A204.1 (cell line): ENCODE data around the gene PCCA.
"Not testable (repeated sequence)": the region's sequence is repeated elsewhere in the genome, so short reads cannot be mapped to it uniquely, and the experiment has no call there.

Experiments
- FAIRE-seq: peaks from 2 replicates; lab custom pipeline; 2012; peaks lifted over from hg19 to GRCh38; lab: Jason Lieb, UNC

The PCCA gene, protein sequence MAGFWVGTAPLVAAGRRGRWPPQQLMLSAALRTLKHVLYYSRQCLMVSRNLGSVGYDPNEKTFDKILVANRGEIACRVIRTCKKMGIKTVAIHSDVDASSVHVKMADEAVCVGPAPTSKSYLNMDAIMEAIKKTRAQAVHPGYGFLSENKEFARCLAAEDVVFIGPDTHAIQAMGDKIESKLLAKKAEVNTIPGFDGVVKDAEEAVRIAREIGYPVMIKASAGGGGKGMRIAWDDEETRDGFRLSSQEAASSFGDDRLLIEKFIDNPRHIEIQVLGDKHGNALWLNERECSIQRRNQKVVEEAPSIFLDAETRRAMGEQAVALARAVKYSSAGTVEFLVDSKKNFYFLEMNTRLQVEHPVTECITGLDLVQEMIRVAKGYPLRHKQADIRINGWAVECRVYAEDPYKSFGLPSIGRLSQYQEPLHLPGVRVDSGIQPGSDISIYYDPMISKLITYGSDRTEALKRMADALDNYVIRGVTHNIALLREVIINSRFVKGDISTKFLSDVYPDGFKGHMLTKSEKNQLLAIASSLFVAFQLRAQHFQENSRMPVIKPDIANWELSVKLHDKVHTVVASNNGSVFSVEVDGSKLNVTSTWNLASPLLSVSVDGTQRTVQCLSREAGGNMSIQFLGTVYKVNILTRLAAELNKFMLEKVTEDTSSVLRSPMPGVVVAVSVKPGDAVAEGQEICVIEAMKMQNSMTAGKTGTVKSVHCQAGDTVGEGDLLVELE

DNA sequence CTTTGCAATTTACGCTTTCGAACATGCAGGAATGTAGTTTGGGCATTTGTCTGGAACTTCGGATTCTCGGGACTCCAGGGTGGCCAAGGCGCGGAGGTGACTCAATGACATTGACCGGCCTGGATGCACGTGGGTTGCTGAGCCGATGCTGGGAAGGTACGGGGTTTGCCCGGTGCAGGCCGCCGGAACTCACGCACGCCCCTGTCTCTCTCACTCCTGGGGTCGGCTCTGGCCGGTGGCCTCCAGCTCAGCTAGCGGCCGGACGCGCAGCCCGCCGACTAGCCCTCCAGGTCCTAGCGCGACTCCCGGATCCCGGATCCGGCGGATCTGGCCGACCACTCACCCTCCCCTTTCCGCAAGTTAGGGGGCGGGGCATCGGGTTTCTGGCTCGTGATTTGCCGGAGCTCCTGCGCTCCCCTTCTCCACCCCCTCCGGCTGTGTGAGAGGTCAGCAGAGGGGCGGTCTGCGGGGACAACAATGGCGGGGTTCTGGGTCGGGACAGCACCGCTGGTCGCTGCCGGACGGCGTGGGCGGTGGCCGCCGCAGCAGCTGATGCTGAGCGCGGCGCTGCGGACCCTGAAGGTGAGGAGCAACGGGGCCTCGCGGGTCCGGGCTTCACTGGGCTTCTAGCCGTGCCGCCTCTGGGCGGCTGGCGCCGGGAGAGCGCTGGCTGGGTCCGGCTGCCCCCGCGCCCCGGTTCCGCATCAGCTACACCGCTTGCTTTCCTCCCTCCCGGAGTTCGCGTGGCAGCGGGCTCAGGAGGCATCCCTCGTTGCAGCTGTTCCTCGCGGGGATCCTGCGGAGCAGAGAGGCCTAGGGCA is at the start of gene PCCA:
TSS of gene PCCA (plus strand) at position 450 of the 821 bp plus-strand sequence. CDS start at position 478, 28 bp downstream.
- peak; percentile 94 for FAIRE-seq

DNA sequence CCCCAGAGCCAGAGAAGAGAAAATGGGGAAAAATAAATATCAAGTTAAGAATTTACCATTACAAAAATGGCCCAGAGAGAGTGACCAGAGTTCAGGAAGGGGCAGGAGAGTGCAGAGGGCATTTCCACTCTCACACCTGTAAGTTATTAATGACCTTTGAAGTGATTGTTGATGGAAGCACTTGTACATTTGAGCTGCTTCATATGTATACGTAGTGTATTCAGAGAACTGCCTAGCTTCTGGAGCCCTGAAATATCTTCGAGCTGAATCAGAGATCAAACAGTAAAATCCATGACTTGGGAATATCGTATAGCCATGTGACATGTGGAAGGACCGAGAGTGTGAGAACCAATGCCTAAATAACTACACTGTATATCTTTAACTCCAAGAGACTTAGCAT is 49.2 kb upstream of the PCCA start:
- FAIRE-seq, result no peak

DNA sequence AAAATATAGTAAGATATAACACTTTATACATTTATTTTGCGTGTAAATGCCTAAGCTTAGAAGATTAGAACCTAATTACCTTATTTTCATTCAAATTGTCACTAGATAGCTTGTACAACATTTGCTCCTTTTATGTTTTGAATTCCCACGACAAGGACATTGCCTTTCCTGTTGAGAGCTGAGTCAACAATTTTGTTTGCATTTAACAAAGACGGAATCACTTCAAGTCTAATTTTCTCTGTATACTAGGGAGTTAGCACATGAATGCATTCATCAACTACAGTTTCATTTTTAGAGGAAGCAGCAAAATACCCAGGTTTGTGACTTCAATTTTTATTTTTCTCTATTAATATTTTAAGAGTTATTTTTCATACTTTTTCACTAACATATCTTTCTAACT is 48.7 kb upstream of the PCCA start:
- no peak for FAIRE-seq

DNA sequence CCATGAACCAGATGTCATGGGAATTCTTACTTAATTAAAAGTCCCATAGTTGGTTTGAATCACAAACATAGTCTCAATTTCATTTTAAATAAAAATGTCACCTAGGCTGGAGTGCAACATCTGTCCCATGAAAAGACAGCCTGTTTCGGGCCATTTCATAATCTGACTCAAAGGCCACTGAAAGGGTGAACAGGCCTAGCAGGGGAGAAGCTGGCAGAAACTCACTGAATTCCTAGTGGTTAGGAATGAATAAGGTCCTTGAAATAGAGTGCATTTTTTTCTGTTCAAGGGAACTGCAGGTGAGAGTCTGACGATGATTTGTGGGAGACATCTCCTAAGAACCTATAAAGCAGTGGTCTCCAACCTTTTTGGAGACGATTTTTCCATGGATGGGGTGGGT is 44.0 kb upstream of the PCCA start:
- no peak for FAIRE-seq

DNA sequence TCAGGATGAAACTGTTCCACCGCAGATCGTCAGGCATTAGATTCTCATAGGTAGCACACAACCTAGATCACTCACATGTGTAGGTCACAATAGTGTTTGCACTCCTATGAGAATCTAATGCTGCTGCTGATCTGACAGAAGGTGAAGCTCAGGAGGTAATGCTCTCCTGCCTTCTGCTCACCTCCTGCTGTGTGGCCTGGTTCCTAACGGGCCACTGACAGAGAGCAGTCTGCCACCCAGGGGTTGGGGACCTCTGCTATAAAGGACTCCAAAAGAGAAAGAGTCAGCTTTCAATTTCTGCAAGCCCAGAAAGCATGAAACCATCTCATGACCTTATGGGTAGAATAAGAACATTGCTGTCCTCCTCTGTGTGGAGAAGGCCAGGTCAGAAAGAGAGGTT is 43.5 kb upstream of the PCCA start:
- FAIRE-seq, result no peak

DNA sequence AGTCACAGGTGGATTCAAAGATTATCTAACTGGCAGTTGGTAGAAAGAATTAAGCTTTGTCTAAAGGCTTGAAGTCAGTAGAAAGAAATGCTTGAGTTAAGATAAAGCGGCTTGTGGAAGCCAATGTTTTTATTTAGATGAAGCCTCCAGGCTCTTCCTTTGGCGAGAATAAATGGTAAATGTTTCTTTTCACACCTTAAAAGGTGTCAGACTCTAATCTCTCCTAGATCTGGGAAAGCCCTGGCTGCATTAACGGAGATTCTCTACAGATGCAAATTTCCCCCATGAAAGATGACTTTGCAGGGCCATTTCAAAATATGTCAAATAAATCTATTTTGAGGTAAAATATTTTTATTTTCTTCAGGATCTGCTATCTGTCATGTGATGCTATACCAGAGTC is 37.8 kb upstream of the PCCA start:
- no peak for FAIRE-seq

DNA sequence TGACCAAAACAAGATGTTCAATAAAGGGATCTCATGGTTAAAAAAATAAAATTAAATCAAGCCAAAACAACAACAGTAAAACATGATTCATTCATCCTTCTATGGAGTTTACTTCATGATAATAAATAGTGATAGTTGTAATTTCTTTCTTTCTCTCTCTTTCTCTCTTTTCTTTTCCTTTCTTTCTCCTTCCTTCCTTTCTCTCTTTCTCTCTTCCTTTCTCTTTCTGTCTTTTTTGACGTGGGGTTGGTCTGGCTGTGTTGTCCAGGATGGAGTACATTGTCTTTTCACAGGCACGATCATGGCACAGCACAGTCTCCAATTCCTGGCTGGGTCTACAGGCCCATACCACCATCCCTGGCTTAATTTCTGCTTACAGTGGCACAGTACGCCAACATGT is 29.1 kb upstream of the PCCA start:
- no peak for FAIRE-seq

DNA sequence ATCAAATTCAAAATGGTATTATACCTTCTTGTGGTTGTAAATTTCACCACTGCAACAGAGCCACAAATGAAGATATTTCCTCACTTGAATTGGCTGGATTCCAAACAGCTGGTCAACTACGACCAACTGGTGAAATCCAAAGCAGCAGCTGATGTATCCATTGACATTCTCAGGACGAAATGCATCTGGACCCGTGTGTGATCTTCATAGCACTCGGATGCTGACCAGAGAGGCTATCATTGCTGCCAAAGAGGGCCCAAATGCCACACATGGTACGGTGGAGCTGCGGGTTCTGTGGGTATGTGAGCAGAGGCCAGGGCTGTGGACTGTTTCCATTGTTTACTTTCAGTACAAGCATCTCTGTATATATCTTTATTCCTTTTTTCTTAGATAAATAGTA is 25.6 kb upstream of the PCCA start:
- FAIRE-seq, result no peak

DNA sequence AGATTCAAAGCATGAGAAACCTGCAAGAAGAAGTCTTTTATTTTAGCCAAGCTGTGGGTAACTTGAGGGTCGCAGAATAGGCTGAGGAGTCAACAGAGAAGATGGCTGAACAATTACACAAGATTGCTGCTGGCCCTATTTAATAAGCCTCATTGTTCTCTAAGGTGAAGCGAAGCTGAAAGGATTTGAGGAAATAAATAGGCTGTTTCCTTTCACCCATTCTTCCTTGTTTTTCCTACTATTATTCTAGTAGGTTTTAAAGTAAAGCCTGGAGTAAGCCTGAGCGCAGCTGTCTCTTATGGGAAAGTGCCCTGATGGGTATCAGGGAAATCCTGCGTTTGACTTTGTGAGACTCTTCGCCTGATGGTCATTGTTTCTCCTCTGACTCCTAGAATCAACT is 25.0 kb upstream of the PCCA start:
- no peak for FAIRE-seq

DNA sequence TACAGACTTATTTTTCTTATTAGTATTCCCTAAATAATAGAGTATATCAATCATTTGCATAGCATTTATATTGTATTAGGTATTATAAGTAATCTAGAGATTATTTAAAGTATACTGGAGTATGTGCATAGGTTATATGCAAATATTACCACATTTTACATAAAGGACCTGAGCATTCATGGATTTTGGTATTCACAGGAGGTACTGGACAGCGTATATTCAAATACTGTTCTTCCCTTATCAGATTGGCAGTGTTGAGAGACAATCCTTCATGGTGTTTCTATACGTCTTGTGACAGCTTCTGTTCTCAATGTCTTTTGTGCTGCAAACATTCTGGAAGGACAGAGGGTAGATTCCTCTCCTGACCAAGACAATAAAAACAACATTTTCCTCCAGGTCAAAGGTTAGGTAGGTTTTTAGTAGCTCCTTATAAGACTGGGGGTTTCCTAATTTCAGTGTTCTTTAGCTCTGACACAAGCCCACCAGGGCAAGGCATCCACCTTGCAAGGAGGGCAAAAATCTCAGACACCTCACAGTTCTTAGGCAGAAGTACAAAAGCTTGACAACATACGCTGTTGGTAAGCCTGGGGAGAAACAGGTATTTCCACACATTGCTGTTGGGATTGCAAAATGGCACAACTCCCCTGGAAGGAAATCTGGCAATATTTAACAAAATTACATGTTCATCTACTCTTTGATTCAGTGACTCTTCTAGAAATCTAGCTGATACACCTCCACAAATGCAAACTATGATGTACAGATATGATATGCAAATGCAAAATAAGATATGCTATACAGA is 20.6 kb upstream of the PCCA start:
- no peak for FAIRE-seq

DNA sequence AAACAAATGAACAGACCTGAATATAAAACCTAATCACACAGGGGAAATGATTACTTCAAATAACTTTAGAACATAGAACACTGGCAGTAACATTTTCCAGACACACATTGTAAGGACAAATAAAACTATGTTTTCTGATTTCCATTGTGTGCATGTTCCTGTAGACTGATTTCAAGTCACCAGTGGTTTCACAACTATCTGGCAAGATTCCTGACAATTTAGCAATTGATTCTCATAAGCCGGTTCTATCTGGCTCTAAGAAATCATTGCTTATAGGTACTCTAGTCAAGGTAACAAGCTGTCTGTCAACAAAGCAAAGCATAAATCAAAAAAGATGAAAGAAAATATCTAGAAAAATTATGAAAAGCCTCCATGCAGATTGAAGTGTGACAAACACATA is 19.6 kb upstream of the PCCA start:
- FAIRE-seq, result no peak

DNA sequence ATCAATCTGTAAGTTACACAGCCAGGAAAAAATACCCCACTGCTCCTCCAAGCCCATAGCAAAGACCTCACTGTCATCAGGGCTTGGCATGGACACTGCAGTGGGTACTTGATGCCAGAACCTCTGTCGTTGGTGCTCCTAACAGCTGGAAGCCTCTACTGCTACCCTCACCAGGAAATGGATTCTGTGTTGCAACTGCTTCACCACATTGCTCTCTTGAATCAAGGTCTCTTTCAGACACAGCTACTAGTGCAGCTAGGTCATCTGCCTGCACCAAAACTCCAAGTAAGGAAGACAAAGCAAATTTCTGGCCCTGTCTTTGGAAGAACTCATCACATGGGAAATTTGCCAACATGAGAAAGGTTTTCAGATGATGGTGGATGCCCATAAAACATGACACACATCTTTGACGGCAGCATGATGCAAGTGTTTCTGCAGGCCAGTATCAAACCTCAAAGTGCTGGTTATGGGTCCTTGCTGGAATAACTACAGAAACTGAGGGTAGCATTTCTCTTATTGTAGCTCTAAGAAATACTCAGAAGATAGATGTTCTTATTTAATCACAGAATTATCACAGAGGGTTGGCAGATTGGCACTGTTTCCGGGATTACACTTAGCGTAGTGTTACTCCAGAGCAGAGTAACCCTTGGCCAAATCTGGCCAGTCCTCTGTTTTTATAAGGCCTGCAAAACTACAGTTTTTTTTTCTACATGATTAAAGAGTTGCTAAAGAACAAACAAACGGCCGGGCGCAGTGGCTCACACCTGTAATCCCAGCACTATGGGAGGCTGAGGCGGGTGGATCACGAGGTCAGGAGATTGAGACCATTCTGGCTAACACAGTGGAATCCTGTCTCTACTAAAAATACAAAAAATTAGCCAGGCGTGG is 12.9 kb upstream of the PCCA start:
- no peak for FAIRE-seq

DNA sequence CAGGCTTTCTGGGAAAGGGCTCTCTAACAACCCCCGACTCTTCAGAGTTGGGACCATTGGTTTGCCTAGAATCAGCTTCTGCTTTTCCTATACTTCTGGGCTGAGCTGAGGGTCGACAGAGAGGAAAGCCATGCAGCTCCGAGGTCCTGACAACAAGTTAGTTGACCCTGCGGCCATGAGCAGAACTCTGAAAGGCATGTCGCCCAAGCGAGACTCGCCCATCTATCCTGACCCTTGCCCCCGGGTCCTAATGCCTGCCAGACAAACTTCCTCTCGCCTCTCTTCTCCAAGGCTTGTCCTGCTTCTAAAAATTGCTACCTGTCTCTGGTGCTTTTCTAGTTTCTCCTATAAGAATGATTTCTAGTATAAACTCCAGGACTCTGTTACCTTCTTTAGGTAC is 9.9 kb upstream of the PCCA start:
- not testable (repeated sequence) for FAIRE-seq

DNA sequence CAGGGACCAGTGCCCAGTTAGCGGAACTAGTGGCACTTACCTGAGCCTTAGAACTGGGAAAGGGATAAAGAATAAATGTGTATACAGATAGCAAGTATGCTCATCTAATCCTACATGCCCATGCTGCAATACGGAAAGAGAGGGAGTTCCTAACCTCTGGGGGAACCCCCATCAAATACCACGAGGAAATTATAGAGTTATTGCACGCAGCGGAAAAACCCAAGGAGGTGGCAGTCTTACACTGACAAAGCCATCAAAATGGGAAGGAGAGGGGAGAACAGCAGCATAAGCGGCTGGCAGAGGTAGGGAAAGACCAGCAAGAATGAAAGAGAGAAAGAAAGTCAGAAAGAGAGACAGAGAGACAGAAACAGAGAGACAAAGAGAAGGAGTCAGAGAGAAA is 5.5 kb upstream of the PCCA start:
- not testable (repeated sequence) for FAIRE-seq

DNA sequence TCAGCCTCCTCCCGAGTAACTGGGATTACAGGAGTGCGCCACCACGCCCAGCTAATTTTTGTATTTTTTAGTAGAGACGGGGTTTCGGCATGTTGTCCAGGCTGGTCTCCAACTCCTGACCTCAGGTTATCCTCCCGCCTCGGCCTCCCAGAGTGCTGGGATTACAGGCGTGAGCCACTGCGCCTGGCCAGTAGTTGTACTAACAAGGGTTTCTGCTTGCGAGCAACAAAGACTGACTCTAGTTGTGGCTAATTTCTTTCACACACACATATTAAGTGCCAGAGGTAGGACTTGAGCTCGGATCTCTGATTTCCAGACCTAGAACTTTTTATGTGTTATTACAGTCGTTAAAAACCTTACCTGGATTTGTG is 635 bp upstream of the PCCA start:
- no peak for FAIRE-seq

DNA sequence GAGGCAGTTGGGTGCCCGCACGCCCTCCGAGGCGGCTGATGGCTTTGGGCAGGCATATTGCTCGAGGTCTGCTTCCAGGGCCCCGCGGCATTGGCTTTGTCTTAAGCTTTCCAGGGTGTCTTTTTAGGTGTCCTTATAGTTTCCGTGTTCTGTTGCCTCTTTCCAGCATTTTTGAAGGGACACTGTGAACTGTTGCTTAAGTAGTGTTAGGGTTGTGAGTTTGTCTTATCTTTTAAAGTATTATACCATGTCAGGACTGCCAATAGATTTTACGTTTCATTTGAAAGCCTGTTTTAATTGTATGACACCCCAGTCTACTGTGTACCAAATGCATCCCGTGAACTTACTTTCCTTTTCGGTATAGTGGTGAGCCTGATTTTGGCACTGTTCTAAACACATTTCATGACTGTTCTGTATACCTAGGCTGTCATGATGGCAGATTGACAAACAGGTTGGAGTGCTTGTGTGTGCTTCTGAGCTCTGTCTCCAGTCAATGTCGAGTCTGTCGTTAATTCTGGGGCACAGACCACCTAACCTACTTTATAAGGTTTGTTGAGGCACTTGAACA is 656 bp downstream of the PCCA start:
- no peak for FAIRE-seq

DNA sequence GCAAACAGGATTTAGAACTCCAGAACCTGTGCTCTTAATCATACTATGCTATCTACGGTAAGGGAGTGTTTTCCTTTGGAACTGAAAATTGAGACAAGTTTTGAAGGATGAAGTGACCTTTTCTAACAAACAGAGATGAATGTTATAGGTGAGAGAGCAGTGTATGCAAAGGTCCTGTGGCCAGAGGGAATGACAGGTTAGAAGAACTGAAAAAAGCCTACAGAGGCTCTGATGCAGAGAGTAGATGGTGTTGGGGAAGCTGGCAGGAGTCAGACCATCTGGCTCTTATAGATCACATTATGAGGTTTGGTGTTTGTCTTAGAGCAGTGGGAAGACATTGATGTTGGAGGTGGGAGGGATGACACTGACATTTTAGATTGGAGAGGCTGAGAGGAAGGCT is 2.0 kb downstream of the PCCA start:
- FAIRE-seq, result no peak

DNA sequence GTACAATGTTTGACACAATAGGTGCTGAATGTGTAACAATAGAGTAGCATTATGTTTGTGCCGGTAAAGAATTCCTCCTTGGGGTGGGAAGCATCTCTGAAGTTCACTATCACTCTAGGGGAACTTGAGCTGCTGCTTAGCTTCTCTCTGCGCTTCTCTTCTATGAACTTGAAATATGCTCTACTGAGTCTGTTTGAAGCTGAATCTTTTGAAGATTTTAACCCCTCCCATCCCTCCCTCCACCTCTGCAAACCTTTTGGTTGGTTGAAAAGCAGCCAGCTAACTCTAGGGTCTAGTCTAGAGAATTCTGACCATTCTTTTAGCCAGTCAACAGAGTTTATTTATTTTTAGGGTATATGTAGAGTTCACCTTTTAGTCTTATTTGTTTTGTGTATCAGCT is 2.5 kb downstream of the PCCA start:
- no peak for FAIRE-seq

DNA sequence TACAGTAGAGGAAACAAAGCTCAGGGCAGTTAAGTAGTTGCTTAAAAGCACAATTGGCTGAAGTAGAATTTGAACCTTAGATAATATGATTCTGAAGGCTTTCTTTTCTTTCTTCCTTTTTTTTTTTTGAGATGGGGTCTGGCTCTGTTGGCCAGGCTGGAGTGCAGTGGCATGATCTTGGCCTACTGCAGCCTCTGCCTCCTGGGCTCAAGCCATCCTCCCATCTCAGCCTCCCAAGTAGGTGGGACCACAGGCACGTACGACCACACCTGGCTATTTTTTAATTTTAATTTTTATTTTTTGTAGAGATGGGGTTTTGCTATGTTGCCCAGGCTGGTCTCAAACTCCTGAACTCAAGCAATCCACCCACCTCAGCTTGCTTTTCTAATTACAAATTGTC is 3.4 kb downstream of the PCCA start:
- FAIRE-seq, result not testable (repeated sequence)

DNA sequence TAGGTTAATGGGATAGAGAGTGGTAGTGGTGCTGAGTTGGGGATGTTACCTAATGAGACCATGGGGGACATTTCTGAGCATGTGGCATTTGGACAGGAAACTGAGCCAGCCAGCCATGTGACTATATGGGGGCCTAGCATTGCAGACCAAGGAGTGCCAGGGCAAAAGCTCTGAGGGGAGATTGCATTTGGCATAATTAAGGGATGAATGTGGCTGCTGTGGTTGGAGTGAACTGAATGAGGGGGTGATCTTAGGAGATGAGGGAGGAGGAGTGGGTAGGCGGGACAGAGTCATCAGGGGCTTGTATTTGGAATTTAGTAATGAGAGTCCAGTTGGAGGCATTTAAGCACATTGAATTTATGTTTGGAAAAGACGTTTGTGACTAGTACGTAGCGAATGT is 6.6 kb downstream of the PCCA start:
- no peak for FAIRE-seq

DNA sequence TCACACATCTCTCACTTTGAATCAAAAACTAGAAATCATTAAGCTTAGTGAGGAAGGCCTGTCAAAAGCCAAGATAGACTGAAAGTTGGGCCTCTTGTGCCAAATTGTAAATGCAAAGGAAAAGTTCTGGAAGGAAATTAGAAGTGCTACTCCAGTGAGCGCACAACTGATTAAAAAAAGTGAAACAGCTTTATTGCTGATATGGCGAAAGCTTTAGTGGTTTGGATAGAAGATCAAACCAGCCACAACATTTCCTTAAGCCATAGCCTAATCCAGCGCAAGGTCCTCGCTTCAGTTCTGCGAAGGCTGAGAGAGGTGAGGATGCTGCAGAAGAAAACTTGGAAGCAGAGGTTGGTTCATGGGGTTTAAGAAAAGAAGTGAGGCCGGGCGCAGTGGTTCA is 7.6 kb downstream of the PCCA start:
- no peak for FAIRE-seq
